ENCODE results near the gene EMC10. TPM values are rescaled to one million over a fixed set of nuclear protein-coding genes. Genes with fewer than 3 reads are reported as not detected.

Gene EMC10
- total RNA-seq, 1 donor from 2014 or later, result 274 TPM

GRCh38 chr19:50493171-50493570 is 16.9 kb downstream of the EMC10 start:
- TF ChIP-seq, protein P1, sequence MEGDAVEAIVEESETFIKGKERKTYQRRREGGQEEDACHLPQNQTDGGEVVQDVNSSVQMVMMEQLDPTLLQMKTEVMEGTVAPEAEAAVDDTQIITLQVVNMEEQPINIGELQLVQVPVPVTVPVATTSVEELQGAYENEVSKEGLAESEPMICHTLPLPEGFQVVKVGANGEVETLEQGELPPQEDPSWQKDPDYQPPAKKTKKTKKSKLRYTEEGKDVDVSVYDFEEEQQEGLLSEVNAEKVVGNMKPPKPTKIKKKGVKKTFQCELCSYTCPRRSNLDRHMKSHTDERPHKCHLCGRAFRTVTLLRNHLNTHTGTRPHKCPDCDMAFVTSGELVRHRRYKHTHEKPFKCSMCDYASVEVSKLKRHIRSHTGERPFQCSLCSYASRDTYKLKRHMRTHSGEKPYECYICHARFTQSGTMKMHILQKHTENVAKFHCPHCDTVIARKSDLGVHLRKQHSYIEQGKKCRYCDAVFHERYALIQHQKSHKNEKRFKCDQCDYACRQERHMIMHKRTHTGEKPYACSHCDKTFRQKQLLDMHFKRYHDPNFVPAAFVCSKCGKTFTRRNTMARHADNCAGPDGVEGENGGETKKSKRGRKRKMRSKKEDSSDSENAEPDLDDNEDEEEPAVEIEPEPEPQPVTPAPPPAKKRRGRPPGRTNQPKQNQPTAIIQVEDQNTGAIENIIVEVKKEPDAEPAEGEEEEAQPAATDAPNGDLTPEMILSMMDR (IDR thresholded peaks at IDR 0.05; ENCODE audit: insufficient read depth, low read length, poor library complexity, severe bottlenecking), result no peak
- Histone ChIP-seq H3K36me3 (ENCODE audit: control insufficient read depth, insufficient read depth, low read length) (no peaks in the 10 kb centered on the region), H3K27me3 (ENCODE audit: control insufficient read depth, insufficient read depth, low read length) (peaks cover 59% of the 10 kb centered on the region), H3K4me3 (ENCODE audit: low read depth, low read length) (no peak overlapping the region)
- no peak for DNase-seq (ENCODE audit: low read depth)

DNA sequence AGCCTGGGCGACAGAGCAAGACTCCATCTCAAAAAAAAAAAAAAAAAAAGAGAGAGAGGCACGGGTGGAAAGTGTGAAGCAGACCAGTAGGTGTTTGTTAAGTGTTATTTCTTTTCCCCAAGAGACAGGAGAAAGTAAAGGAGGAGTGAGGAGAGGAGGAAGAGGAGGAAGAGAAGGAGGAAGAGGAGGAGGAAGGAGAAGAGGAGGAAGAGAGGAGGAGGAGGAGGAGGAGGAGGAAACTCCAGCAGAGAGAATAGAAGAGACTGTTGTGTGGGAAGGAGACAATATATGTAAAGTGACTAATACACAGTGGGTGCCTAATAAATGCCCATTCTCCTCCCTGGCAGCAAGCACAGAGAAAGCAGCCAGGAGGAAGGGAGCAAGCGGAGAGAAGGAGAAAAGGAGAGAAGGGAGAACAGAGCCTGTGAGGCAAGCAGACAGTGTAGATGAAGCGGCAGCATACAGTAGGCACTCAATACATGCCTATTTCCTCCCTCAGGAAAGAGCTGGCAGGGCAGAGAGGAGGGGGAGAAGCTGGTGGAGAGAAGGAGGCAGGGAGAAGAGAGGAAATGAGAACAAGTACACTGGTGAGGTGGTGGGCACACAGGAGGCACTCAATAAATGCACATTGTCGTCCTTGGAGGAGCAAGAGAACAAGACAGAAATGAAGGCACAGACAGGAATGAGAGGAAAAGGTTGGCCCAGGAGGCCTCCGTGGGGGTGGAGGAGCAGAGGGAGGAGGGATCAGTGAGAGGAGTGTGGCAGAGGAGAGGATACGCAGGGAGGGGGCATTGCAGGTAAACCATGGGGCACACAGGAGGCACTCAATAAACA is 18.1 kb downstream of the EMC10 start:
- DNase-seq (ENCODE audit: low read depth), result no peak
- Histone ChIP-seq H3K36me3 (ENCODE audit: control insufficient read depth, insufficient read depth, low read length) (no peaks in the 10 kb centered on the region), H3K4me3 (ENCODE audit: low read depth, low read length) (no peak overlapping the region), H3K27me3 (ENCODE audit: control insufficient read depth, insufficient read depth, low read length) (peaks cover 52% of the 10 kb centered on the region)
- TF ChIP-seq, protein P1 (IDR thresholded peaks at IDR 0.05; ENCODE audit: insufficient read depth, low read length, poor library complexity, severe bottlenecking), result no peak

GRCh38 chr19:50495020-50495531 is 18.8 kb downstream of the EMC10 start:
- H3K4me3 ChIP-seq (ENCODE audit: low read depth, low read length), result no peak overlapping the region

DNA sequence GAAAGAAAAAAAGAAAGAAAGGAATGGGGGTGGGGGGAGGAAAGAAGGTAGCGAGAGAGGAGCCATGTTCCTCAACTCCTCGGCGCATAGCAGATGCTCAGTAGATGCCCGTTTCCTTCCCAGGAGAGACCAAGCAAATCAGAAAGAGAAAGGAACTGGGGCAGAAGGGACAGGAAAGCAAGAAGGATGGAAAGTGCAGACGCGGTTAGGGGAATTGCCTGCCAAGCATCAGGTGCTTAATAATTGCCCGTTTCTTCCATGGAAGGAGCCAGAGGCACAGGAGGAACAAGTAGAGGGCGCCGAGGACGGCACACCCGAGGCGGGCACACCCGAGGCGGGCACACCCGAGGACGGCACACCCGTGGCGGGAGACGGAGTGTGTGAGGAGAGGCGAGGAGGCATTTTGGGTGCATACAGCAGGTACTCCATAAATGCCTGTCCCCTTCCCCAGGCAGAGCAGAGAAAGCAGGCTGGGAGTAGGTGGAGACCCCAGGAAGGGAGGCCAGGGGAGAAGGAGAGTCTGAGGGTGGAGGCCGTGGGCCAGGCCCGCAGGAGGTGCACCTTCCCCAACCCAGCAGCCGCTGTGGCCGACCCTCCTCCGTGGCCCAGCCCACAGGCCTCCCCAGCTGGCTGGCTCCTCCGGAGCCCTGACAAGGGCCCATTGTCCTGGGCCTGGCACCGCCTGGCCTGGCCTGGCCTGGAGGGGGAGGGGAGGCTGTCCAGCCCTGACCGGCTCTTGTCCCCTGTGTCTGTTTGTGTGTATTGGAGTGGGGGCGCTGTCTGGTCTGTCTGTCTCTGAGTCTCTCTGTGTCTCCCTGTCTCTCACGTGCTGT is 20.1 kb downstream of the EMC10 start:
- no peaks in the 10 kb centered on the region for H3K36me3 ChIP-seq (ENCODE audit: control insufficient read depth, insufficient read depth, low read length)
- peaks cover 52% of the 10 kb centered on the region for H3K27me3 ChIP-seq (ENCODE audit: control insufficient read depth, insufficient read depth, low read length)
- no peak overlapping the region for H3K4me3 ChIP-seq (ENCODE audit: low read depth, low read length)
- no peak for DNase-seq (ENCODE audit: low read depth)
- TF ChIP-seq, protein P1 (IDR thresholded peaks at IDR 0.05; ENCODE audit: insufficient read depth, low read length, poor library complexity, severe bottlenecking), result no peak

More at GRCh38 chr19:50495020-50495531, 18.8 kb downstream of the EMC10 start:
- Histone ChIP-seq H3K36me3 (ENCODE audit: control insufficient read depth, insufficient read depth, low read length) (no peaks in the 10 kb centered on the region), H3K27me3 (ENCODE audit: control insufficient read depth, insufficient read depth, low read length) (peaks cover 52% of the 10 kb centered on the region)
- no peak for DNase-seq (ENCODE audit: low read depth)
- TF ChIP-seq, protein P1 (IDR thresholded peaks at IDR 0.05; ENCODE audit: insufficient read depth, low read length, poor library complexity, severe bottlenecking), result no peak

DNA sequence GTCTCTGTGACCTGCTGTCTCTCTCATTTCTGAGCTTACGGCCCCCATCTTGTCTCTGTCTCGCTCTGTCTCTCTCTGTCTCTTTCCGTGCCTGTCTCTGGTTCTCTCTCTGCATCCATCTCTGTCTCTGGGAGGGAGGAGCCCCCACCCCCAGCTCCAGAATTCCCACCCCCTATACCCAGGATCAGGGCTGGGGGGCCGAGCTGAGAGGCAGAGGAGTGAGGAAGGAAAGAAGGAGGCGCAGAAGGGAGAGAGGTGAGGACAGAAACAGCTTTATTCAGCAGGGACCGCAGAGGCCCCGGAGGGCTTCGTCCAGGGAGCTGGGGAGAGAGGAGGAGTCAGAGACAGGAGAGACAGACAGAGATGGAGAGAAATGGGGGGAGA is 20.7 kb downstream of the EMC10 start:
- DNase-seq (ENCODE audit: low read depth), result no peak
- TF ChIP-seq, protein P1 (IDR thresholded peaks at IDR 0.05; ENCODE audit: insufficient read depth, low read length, poor library complexity, severe bottlenecking), result no peak
- Histone ChIP-seq H3K27me3 (ENCODE audit: control insufficient read depth, insufficient read depth, low read length) (peaks cover 49% of the 10 kb centered on the region), H3K36me3 (ENCODE audit: control insufficient read depth, insufficient read depth, low read length) (no peaks in the 10 kb centered on the region), H3K4me3 (ENCODE audit: low read depth, low read length) (no peak overlapping the region)

Measured in kidney epithelial cell (primary cell).